ENCODE measurements around the gene TGM2.

The TGM2 gene

GRCh38 chr20:38165089-38165965 is at the start of gene TGM2:
Gene TGM2 (minus strand): TSS chr20:38165270. CDS start chr20:38165198, 72 bp downstream.
- peaks cover 7 to 61% (median 38%) of the 10 kb centered on the region in 10 experiments; a peak in 19 of 20 replicates for H3K4me1 ChIP-seq
- no peak for TF ChIP-seq Cebpa-rat (IDR thresholded peaks at IDR 0.05)
- H4K20me1 ChIP-seq = no peaks in the 10 kb centered on the region
- peak within 1 kb of the TSS in 8 of 10 experiments; percentile 21 to 63 (median 46); a peak in 13 of 20 replicates for H3K4me3 ChIP-seq
- peaks cover 0 to 8% (median 0%) of the 10 kb centered on the region in 11 experiments; a peak in 4 of 22 replicates for H3K27me3 ChIP-seq
- H3K36me3 ChIP-seq = 0 out of 22 replicates have a peak, but pooled peaks cover 0 to 3% (median 0%) of the 10 kb centered on the region in 11 experiments
- H3K27ac ChIP-seq = peak within 1 kb of the TSS in 1 of 11 experiments; percentile 29; a peak in 1 of 22 replicates
- peak within 1 kb of the TSS; percentile 62 to 93 (median 71) for H3K4me2 ChIP-seq
- H3K9ac ChIP-seq = peak within 1 kb of the TSS in 7 of 11 experiments; percentile 7 to 65 (median 46); a peak in 13 of 22 replicates
- H3K9me3 ChIP-seq (replicated peaks in 1 of 11) = no peaks in the 10 kb centered on the region

- H4K20me1 ChIP-seq = no peaks in the 10 kb centered on the region
- TF ChIP-seq Cebpa-rat (IDR thresholded peaks at IDR 0.05) = no peak
- no peak overlapping the region for H3K4me3 ChIP-seq
- H3K4me1 ChIP-seq = peaks cover 0 to 19% (median 2%) of the 10 kb centered on the region in 10 experiments; a peak in 5 of 20 replicates
- H3K27ac ChIP-seq = no peak overlapping the region
- no peak overlapping the region for H3K4me2 ChIP-seq
- H3K9ac ChIP-seq = no peak overlapping the region
- no peaks in the 10 kb centered on the region for H3K9me3 ChIP-seq (replicated peaks in 1 of 11)
- H3K27me3 ChIP-seq = no peaks in the 10 kb centered on the region
- H3K36me3 ChIP-seq = no peaks in the 10 kb centered on the region
These were observed 49.5 kb upstream of the TGM2 start for GRCh38 chr20:38214256-38215193.

GRCh38 chr20:38213607-38213940 is 48.5 kb upstream of the TGM2 start:
- H3K27ac ChIP-seq = no peak overlapping the region

GRCh38 chr20:38212806-38213606 is 47.9 kb upstream of the TGM2 start:
- peaks cover 0 to 15% (median 2%) of the 10 kb centered on the region in 10 experiments; a peak in 5 of 20 replicates for H3K4me1 ChIP-seq
- H3K27me3 ChIP-seq = no peaks in the 10 kb centered on the region
- H3K36me3 ChIP-seq = no peaks in the 10 kb centered on the region
- no peak overlapping the region for H3K4me3 ChIP-seq
- H3K9ac ChIP-seq = no peak overlapping the region
- H4K20me1 ChIP-seq = no peaks in the 10 kb centered on the region
- TF ChIP-seq Cebpa-rat (IDR thresholded peaks at IDR 0.05) = no peak
- no peak overlapping the region for H3K27ac ChIP-seq
- H3K9me3 ChIP-seq (replicated peaks in 1 of 11) = no peaks in the 10 kb centered on the region
- H3K4me2 ChIP-seq = no peak overlapping the region

More at GRCh38 chr20:38213607-38213940, 48.5 kb upstream of the TGM2 start:
- Histone ChIP-seq H3K36me3 (no peaks in the 10 kb centered on the region), H3K4me2 (no peak overlapping the region), H3K4me3 (no peak overlapping the region), H3K4me1 (peaks cover 0 to 19% (median 2%) of the 10 kb centered on the region in 10 experiments; a peak in 5 of 20 replicates), H3K9me3 (replicated peaks in 1 of 11) (no peaks in the 10 kb centered on the region), H3K27me3 (no peaks in the 10 kb centered on the region), H3K9ac (no peak overlapping the region), H4K20me1 (no peaks in the 10 kb centered on the region)
- no peak for TF ChIP-seq Cebpa-rat (IDR thresholded peaks at IDR 0.05)

GRCh38 chr20:38211200-38212097 is 46.4 kb upstream of the TGM2 start:
- H3K4me3 ChIP-seq = no peak overlapping the region
- TF ChIP-seq Cebpa-rat (IDR thresholded peaks at IDR 0.05) = no peak
- no peaks in the 10 kb centered on the region for H3K36me3 ChIP-seq
- no peaks in the 10 kb centered on the region for H3K27me3 ChIP-seq
- peak overlapping the region in 3 of 11 experiments; percentile 13 to 35 (median 17); a peak in 1 of 22 replicates for H3K4me2 ChIP-seq
- H4K20me1 ChIP-seq = no peaks in the 10 kb centered on the region
- peaks cover 0 to 15% (median 3%) of the 10 kb centered on the region in 10 experiments; a peak in 7 of 20 replicates for H3K4me1 ChIP-seq
- no peak overlapping the region for H3K9ac ChIP-seq
- no peak overlapping the region for H3K27ac ChIP-seq
- no peaks in the 10 kb centered on the region for H3K9me3 ChIP-seq (replicated peaks in 1 of 11)

GRCh38 chr20:38210741-38211140 is 45.7 kb upstream of the TGM2 start:
- Histone ChIP-seq H3K4me2 (peak overlapping the region in 3 of 11 experiments; percentile 13 to 35 (median 17); a peak in 1 of 22 replicates), H3K4me1 (peaks cover 0 to 15% (median 3%) of the 10 kb centered on the region in 10 experiments; a peak in 7 of 20 replicates), H4K20me1 (no peaks in the 10 kb centered on the region), H3K36me3 (no peaks in the 10 kb centered on the region), H3K27ac (no peak overlapping the region), H3K27me3 (no peaks in the 10 kb centered on the region), H3K4me3 (no peak overlapping the region), H3K9me3 (replicated peaks in 1 of 11) (no peaks in the 10 kb centered on the region), H3K9ac (no peak overlapping the region)
- no peak for TF ChIP-seq Cebpa-rat (IDR thresholded peaks at IDR 0.05)

GRCh38 chr20:38209736-38210405 is 44.8 kb upstream of the TGM2 start:
- no peak overlapping the region for H3K9ac ChIP-seq
- no peaks in the 10 kb centered on the region for H3K9me3 ChIP-seq (replicated peaks in 1 of 11)
- H3K4me1 ChIP-seq = peaks cover 0 to 20% (median 3%) of the 10 kb centered on the region in 10 experiments; a peak in 7 of 20 replicates
- TF ChIP-seq Cebpa-rat (IDR thresholded peaks at IDR 0.05) = no peak
- no peak overlapping the region for H3K4me3 ChIP-seq
- no peaks in the 10 kb centered on the region for H4K20me1 ChIP-seq
- no peaks in the 10 kb centered on the region for H3K36me3 ChIP-seq
- no peak overlapping the region for H3K27ac ChIP-seq
- H3K27me3 ChIP-seq = no peaks in the 10 kb centered on the region
- no peak overlapping the region for H3K4me2 ChIP-seq

All from BLaER1 treated with 17β-estradiol and CSF1 and Interleukin-3, amounts not matched to agents 10 nM and 100 nM (cell line).